ENCODE data around the gene MRPS9. TPM values are rescaled to one million over a fixed set of nuclear protein-coding genes. Genes with fewer than 3 reads are reported as not detected.

Gene MRPS9
- total and polyA plus RNA-seq, 2 experiments from 2014 or later, result 12.8 to 22.2 TPM

DNA sequence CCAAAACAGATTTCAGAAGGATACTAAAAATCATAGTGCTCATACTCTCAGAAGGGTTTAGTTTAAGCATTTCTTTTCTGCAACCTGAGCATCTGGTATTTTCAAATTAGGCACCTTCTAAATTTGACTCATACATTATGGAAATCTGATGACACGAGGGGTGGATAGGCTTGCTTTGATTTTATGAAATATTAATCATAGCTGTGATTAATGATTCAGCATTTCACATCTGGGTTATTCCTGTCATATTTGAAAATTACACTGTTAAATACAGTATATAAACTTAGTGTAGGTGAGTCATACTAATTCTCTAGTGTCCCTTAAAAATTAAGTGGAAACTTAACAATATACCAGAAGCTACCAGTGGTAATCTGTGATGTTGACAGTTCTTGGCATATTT is 47.7 kb downstream of the MRPS9 start:
- Histone ChIP-seq H3K27ac (no peak overlapping the region), H3F3A (ENCODE audit: insufficient read depth) (no peaks in the 10 kb centered on the region), H3K4me1 (ENCODE audit: insufficient read depth) (no peaks in the 10 kb centered on the region), H3K27me3 (replicated peaks; ENCODE audit: insufficient read depth) (no peaks in the 10 kb centered on the region), H3K4me2 (ENCODE audit: unreplicated experiment) (no peak overlapping the region), H2AFZ (no peak overlapping the region), H3K4me3 (no peak overlapping the region), H4K20me1 (ENCODE audit: insufficient read depth) (no peaks in the 10 kb centered on the region), H3K9ac (no peak overlapping the region), H3K9me3 (ENCODE audit: low read depth) (no peaks in the 10 kb centered on the region), H3K9me2 (ENCODE audit: insufficient read depth) (no peaks in the 10 kb centered on the region), H3K36me3 (ENCODE audit: low read depth) (0 out of 2 replicates have a peak, but pooled peaks cover 2% of the 10 kb centered on the region), H3K79me2 (ENCODE audit: insufficient read depth) (no peaks in the 10 kb centered on the region)
- DNase-seq, result no peak
- in situ Hi-C loops (cut with MboI), result no loop called here
- TF ChIP-seq EZH2phosphoT487 (IDR thresholded peaks at IDR 0.05; ENCODE audit: insufficient read depth, low read depth) (no peak), EZH2 (IDR thresholded peaks at IDR 0.05; ENCODE audit: insufficient read depth, poor library complexity, severe bottlenecking) (no peak)
- WGBS, 2 experiments (ENCODE audit: low coverage in 1 of 2, low lambda C conversion rate in 2 of 2, missing lambda C conversion rate in 2 of 2), result 68 to 81% methylated on average over 1 of the region's 1 CpG

DNA sequence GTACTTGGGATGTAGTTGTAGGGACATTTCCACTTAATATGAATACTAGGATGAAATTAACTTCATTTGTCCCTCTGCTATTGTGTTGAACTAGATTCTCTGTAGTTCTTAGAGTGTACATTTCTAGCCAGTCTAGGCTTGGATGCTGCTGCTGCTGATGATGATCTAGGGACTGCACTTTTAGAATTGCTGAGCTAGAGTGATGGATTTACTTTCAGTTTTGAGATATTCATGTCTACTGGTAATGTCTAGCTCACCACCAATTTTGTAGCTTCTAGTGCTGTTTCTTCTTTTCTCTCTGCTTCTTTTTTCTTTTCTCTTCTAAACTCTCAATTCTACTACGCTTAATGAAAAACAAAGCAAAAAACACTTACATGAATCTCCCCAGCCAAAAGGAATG is 49.4 kb downstream of the MRPS9 start:
- TF ChIP-seq EZH2 (IDR thresholded peaks at IDR 0.05; ENCODE audit: insufficient read depth, poor library complexity, severe bottlenecking), result no peak
- TF ChIP-seq EZH2phosphoT487 (IDR thresholded peaks at IDR 0.05; ENCODE audit: insufficient read depth, low read depth), result no peak
- H3K79me2 ChIP-seq (ENCODE audit: insufficient read depth), result no peaks in the 10 kb centered on the region
- H3K4me1 ChIP-seq (ENCODE audit: insufficient read depth), result no peaks in the 10 kb centered on the region
- in situ Hi-C loops (cut with MboI), result no loop called here
- 44 to 50% methylated on average over 1 of the region's 1 CpG for WGBS, 2 experiments (ENCODE audit: low coverage in 1 of 2, low lambda C conversion rate in 2 of 2, missing lambda C conversion rate in 2 of 2)
- no peak overlapping the region for H3K9ac ChIP-seq
- no peaks in the 10 kb centered on the region for H4K20me1 ChIP-seq (ENCODE audit: insufficient read depth)
- H3K9me2 ChIP-seq (ENCODE audit: insufficient read depth), result no peaks in the 10 kb centered on the region
- DNase-seq, result no peak
- H3K27ac ChIP-seq, result no peak overlapping the region
- no peak overlapping the region for H3K4me3 ChIP-seq
- H3K27me3 ChIP-seq (replicated peaks; ENCODE audit: insufficient read depth), result no peaks in the 10 kb centered on the region
- H3K4me2 ChIP-seq (ENCODE audit: unreplicated experiment), result no peak overlapping the region
- no peak overlapping the region for H2AFZ ChIP-seq
- H3K9me3 ChIP-seq (ENCODE audit: low read depth), result no peaks in the 10 kb centered on the region
- no peaks in the 10 kb centered on the region for H3F3A ChIP-seq (ENCODE audit: insufficient read depth)
- no peaks in the 10 kb centered on the region for H3K36me3 ChIP-seq (ENCODE audit: low read depth)

- no peaks in the 10 kb centered on the region for H3K79me2 ChIP-seq (ENCODE audit: insufficient read depth)
- no peaks in the 10 kb centered on the region for H4K20me1 ChIP-seq (ENCODE audit: insufficient read depth)
- 0 out of 2 replicates have a peak, but pooled peaks cover 8% of the 10 kb centered on the region for H3K36me3 ChIP-seq (ENCODE audit: low read depth)
- H2AFZ ChIP-seq, result no peak overlapping the region
- no peaks in the 10 kb centered on the region for H3K9me3 ChIP-seq (ENCODE audit: low read depth)
- 97 to 98% methylated on average over 5 of the region's 5 CpGs for WGBS, 2 experiments (ENCODE audit: low coverage in 1 of 2, low lambda C conversion rate in 2 of 2, missing lambda C conversion rate in 2 of 2)
- H3K4me3 ChIP-seq, result no peak overlapping the region
- H3K4me1 ChIP-seq (ENCODE audit: insufficient read depth), result no peaks in the 10 kb centered on the region
- H3K9ac ChIP-seq, result no peak overlapping the region
- in situ Hi-C loops (cut with MboI), result no loop called here
- H3K4me2 ChIP-seq (ENCODE audit: unreplicated experiment), result no peak overlapping the region
- no peak for TF ChIP-seq EZH2phosphoT487 (IDR thresholded peaks at IDR 0.05; ENCODE audit: insufficient read depth, low read depth)
- no peak for TF ChIP-seq EZH2 (IDR thresholded peaks at IDR 0.05; ENCODE audit: insufficient read depth, poor library complexity, severe bottlenecking)
- DNase-seq, result no peak
- H3K27me3 ChIP-seq (replicated peaks; ENCODE audit: insufficient read depth), result no peaks in the 10 kb centered on the region
- no peaks in the 10 kb centered on the region for H3F3A ChIP-seq (ENCODE audit: insufficient read depth)
- no peaks in the 10 kb centered on the region for H3K9me2 ChIP-seq (ENCODE audit: insufficient read depth)
- H3K27ac ChIP-seq, result no peak overlapping the region
Measured at GRCh38 chr2:105090091-105090490, 52.2 kb downstream of the MRPS9 start.

GRCh38 chr2:105092797-105093196 is 54.9 kb downstream of the MRPS9 start:
- Histone ChIP-seq H3K27ac (no peak overlapping the region), H3F3A (ENCODE audit: insufficient read depth) (no peaks in the 10 kb centered on the region), H3K27me3 (replicated peaks; ENCODE audit: insufficient read depth) (no peaks in the 10 kb centered on the region), H4K20me1 (ENCODE audit: insufficient read depth) (no peaks in the 10 kb centered on the region), H3K9me2 (ENCODE audit: insufficient read depth) (no peaks in the 10 kb centered on the region), H3K9ac (no peak overlapping the region), H3K4me2 (ENCODE audit: unreplicated experiment) (no peak overlapping the region), H3K4me3 (no peak overlapping the region), H2AFZ (no peak overlapping the region), H3K4me1 (ENCODE audit: insufficient read depth) (no peaks in the 10 kb centered on the region), H3K9me3 (ENCODE audit: low read depth) (no peaks in the 10 kb centered on the region), H3K79me2 (ENCODE audit: insufficient read depth) (no peaks in the 10 kb centered on the region), H3K36me3 (ENCODE audit: low read depth) (0 out of 2 replicates have a peak, but pooled peaks cover 8% of the 10 kb centered on the region)
- no peak for DNase-seq
- TF ChIP-seq EZH2 (IDR thresholded peaks at IDR 0.05; ENCODE audit: insufficient read depth, poor library complexity, severe bottlenecking) (no peak), EZH2phosphoT487 (IDR thresholded peaks at IDR 0.05; ENCODE audit: insufficient read depth, low read depth) (no peak)
- in situ Hi-C loops (cut with MboI), result no loop called here
- 82 to 85% methylated on average over 5 of the region's 5 CpGs for WGBS, 2 experiments (ENCODE audit: low coverage in 1 of 2, low lambda C conversion rate in 2 of 2, missing lambda C conversion rate in 2 of 2)

DNA sequence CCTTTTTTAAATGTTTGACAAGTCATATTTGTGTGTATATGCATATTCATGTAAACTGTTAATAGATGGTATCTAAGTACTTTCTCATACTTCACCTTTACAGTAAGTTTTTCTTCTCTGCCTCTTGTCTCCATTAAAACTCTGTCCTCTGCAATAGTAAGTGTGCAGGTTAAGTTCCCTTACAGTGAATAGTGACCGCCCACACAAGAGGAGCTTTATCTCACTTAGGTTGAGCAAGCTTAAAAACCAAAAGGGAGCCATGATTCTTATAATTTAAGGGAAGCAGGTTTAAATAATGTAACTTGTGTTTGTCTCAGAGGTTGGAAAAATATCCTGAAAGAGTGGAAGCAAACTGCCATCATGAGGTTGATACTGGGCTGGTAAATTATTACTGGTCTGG is 61.3 kb downstream of the MRPS9 start:
- no peaks in the 10 kb centered on the region for H3K27me3 ChIP-seq (replicated peaks; ENCODE audit: insufficient read depth)
- no peak overlapping the region for H3K27ac ChIP-seq
- H4K20me1 ChIP-seq (ENCODE audit: insufficient read depth), result no peaks in the 10 kb centered on the region
- in situ Hi-C loops (cut with MboI), result no loop called here
- no peak overlapping the region for H3K4me2 ChIP-seq (ENCODE audit: unreplicated experiment)
- H3K79me2 ChIP-seq (ENCODE audit: insufficient read depth), result no peaks in the 10 kb centered on the region
- 95 to 100% methylated on average over 1 of the region's 1 CpG for WGBS, 2 experiments (ENCODE audit: low coverage in 1 of 2, low lambda C conversion rate in 2 of 2, missing lambda C conversion rate in 2 of 2)
- H3K36me3 ChIP-seq (ENCODE audit: low read depth), result peaks cover under 1% of the 10 kb centered on the region; the same call in 1 of the 2 replicates
- no peaks in the 10 kb centered on the region for H3K9me2 ChIP-seq (ENCODE audit: insufficient read depth)
- H3K9me3 ChIP-seq (ENCODE audit: low read depth), result no peaks in the 10 kb centered on the region
- TF ChIP-seq EZH2 (IDR thresholded peaks at IDR 0.05; ENCODE audit: insufficient read depth, poor library complexity, severe bottlenecking) (no peak), EZH2phosphoT487 (IDR thresholded peaks at IDR 0.05; ENCODE audit: insufficient read depth, low read depth) (no peak)
- H3F3A ChIP-seq (ENCODE audit: insufficient read depth), result no peaks in the 10 kb centered on the region
- no peak overlapping the region for H3K9ac ChIP-seq
- H3K4me1 ChIP-seq (ENCODE audit: insufficient read depth), result 0 out of 2 replicates have a peak, but pooled peaks cover 2% of the 10 kb centered on the region
- H2AFZ ChIP-seq, result no peak overlapping the region
- H3K4me3 ChIP-seq, result no peak overlapping the region
- no peak for DNase-seq
